GM21381 (cell line): Measurements from ENCODE around the gene POU4F3.

Experiments used
- ATAC-seq: cut with Tn5 transposase; IDR thresholded peaks from one replicate; pipeline ENCODE4 v1.9.1; 2021; ENCODE audit warnings: mild to moderate bottlenecking, moderate library complexity; ENCODE audit not compliant: unreplicated experiment

Gene POU4F3

DNA sequence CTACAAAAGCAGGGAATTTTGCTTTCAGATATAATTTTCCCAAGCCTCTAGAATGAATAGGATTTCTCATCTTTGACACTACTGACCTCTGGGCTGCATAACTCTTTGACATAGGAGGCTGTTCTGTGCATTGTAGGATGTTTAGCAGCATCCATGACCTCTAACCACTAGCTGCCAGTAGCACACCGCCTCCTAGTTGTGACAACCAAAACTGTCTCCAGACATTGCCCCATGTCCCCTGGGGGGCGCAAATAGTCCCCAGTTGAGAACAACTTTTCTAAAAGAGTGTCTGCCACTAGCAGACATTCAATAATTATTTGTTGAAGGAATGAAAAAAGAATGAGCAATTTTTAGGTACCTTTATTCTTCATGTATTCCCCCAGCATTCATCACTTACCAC, 51.8 kb downstream of the POU4F3 start:
- ATAC-seq = no peak
